Measurements from ENCODE around the gene TGFBRAP1.

The TGFBRAP1 gene

GRCh38 chr2:105236060-105236424 lies 93.5 kb downstream of the TGFBRAP1 start:
- DNase-seq, result no peak

- DNase-seq, result peak; percentile 27 to 72
Measured at GRCh38 chr2:105235388-105236059, 94.0 kb downstream of the TGFBRAP1 start.

GRCh38 chr2:105231232-105231619 lies 98.3 kb downstream of the TGFBRAP1 start:
- DNase-seq, result no peak

GRCh38 chr2:105224444-105224843 lies 105.1 kb downstream of the TGFBRAP1 start:
- no peak for DNase-seq

GRCh38 chr2:105220604-105221003 lies 108.9 kb downstream of the TGFBRAP1 start:
- DNase-seq, result no peak

- DNase-seq, result no peak
Measured at GRCh38 chr2:105215586-105216192, 113.8 kb downstream of the TGFBRAP1 start.
